Testis (tissue), 2 donors: ENCODE data around the gene GPC3.

ENCODE experiments used
- POLR2A ChIP-seq: fragments of 450-650 bp; IDR thresholded peaks from one replicate; pipeline ENCODE4 v1.6.1; 2017; ENCODE audit warnings: antibody characterized with exemption, mild to moderate bottlenecking, moderate library complexity
- TF ChIP-seq, protein P1 (sequence below), 3 experiments: fragments of 450-650 bp in 2 of 3; fragments of 200-600 bp in 1 of 3; sonication (generic) in 1 of 3; IDR thresholded peaks; one replicate each; pipeline ENCODE4 v1.5.1; 2016 to 2019; ENCODE audit warnings: antibody characterized with exemption in 3 of 3, mild to moderate bottlenecking in 2 of 3, moderate library complexity in 1 of 3

DNA sequence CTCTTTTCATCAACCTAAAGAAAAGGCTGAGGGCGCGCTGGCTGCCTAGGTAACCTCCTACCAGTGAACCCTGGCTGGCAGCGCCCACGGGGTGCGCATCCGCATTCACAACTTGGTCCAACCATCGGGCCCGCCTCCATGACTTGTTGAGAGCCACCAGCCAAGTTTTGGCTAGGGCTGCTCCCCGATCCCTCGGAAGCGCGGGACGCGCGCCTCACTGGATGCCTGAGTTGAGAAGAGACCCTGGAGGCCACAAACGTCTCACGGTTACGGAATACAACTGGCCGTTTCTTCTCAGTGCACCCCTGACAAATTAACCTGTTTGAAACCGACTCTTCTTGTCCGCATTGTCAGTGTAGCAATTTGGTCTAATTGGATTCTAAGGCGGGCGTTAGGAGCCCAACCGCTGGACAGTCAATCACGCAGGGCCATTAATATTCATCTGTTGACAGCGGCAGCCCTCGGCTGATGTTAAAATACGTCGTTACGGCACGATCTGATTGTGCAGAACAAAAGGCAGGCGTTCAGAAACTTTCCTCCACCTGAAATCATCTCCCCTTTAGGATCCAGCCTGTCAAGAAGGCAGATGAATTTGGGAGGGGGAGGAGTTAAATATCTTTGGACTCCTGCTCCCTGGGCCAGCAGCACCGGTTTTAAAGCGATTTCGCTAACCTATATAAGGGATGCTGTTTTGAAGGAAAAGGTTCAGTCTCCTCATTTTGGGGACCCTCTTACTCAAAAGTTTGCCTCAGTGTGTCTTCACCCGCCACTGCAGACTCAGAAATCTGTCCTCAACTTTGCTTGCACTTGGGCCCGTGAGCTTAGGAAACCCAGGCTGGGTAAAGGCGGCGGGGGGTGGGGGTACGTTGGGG lies 1.2 kb downstream of the GPC3 start:
- TF ChIP-seq, protein P1, sequence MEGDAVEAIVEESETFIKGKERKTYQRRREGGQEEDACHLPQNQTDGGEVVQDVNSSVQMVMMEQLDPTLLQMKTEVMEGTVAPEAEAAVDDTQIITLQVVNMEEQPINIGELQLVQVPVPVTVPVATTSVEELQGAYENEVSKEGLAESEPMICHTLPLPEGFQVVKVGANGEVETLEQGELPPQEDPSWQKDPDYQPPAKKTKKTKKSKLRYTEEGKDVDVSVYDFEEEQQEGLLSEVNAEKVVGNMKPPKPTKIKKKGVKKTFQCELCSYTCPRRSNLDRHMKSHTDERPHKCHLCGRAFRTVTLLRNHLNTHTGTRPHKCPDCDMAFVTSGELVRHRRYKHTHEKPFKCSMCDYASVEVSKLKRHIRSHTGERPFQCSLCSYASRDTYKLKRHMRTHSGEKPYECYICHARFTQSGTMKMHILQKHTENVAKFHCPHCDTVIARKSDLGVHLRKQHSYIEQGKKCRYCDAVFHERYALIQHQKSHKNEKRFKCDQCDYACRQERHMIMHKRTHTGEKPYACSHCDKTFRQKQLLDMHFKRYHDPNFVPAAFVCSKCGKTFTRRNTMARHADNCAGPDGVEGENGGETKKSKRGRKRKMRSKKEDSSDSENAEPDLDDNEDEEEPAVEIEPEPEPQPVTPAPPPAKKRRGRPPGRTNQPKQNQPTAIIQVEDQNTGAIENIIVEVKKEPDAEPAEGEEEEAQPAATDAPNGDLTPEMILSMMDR (IDR thresholded peaks at IDR 0.05) = no peak
- no peak for TF ChIP-seq POLR2A
